Nucleus accumbens (tissue), 56 donors: ENCODE measurements around the gene ELFN1.

Source experiments
- DNase-seq, 56 donors: peaks; one replicate each; lab custom pipeline; 2025; lab: John Stamatoyannopoulos, UW

Gene ELFN1

GRCh38 chr7:1692515-1693418, 22.7 kb downstream of the ELFN1 start:
- DNase-seq, result no peak

- DNase-seq, result peak in 35 of 56 donors; percentile 8 to 79 (median 38)
Observed at GRCh38 chr7:1693419-1693990, 23.4 kb downstream of the ELFN1 start.

GRCh38 chr7:1693991-1694524, 24.0 kb downstream of the ELFN1 start:
- peak in 48 of 56 donors; percentile 9 to 89 (median 63) for DNase-seq

- DNase-seq, result peak in 1 of 56 donors; percentile 16
Observed at GRCh38 chr7:1694611-1695511, 24.8 kb downstream of the ELFN1 start.

- no peak for DNase-seq
Observed at GRCh38 chr7:1695800-1696454, 25.9 kb downstream of the ELFN1 start.

- DNase-seq, result no peak
Observed at GRCh38 chr7:1696671-1697498, 26.8 kb downstream of the ELFN1 start.

GRCh38 chr7:1697499-1698125, 27.5 kb downstream of the ELFN1 start:
- DNase-seq, result no peak

GRCh38 chr7:1698201-1698600, 28.1 kb downstream of the ELFN1 start:
- no peak for DNase-seq

GRCh38 chr7:1698951-1699350, 28.9 kb downstream of the ELFN1 start:
- no peak for DNase-seq

- no peak for DNase-seq
Observed at GRCh38 chr7:1700086-1700485, 30.0 kb downstream of the ELFN1 start.

- DNase-seq, result no peak
Observed at GRCh38 chr7:1700536-1701333, 30.7 kb downstream of the ELFN1 start.

GRCh38 chr7:1702652-1703051, 32.6 kb downstream of the ELFN1 start:
- no peak for DNase-seq

- no peak for DNase-seq
Observed at GRCh38 chr7:1703441-1703840, 33.4 kb downstream of the ELFN1 start.

- no peak for DNase-seq
Observed at GRCh38 chr7:1703871-1704810, 34.1 kb downstream of the ELFN1 start.

- no peak for DNase-seq
Observed at GRCh38 chr7:1704811-1705738, 35.0 kb downstream of the ELFN1 start.

- DNase-seq, result no peak
Observed at GRCh38 chr7:1705856-1706255, 35.8 kb downstream of the ELFN1 start.
